Epithelial cell of esophagus (primary cell): ENCODE measurements around the gene PUM1.

Experiments
- DNase-seq: peaks from one replicate; pipeline ENCODE4 v3.0.0; 2010; ENCODE audit warnings: low read depth
- H3K4me3 ChIP-seq: 2 replicates; pipeline ENCODE4 v1.5.1; 2011; ENCODE audit warnings: mild to moderate bottlenecking, low read length, control low read depth
- CTCF ChIP-seq: IDR thresholded peaks from 2 replicates; pipeline ENCODE4 v1.5.1; 2011; ENCODE audit warnings: low read depth, mild to moderate bottlenecking, low read length, control low read depth, inconsistent platforms; ENCODE audit not compliant: insufficient read depth; ENCODE audit errors: missing control alignments

Gene PUM1

DNA sequence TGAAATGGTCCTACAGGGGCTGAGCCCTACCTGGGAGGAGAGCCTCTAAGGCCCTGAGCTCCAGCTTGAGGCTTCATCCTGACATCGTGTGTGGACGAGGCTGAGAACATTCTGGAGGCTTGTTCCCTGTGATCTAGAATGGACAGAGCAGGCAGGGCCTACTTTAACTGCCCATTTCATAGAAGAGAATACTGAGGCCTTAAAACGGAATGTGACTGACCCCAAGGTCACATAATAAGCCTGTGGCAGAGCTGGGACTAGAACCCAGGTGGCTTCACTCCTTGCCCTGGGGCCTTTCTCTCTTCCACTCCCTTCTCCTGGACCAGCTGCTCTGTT, 151.0 kb downstream of the PUM1 start:
- TF ChIP-seq CTCF, result no peak
- DNase-seq, result no peak
- no peak overlapping the region for H3K4me3 ChIP-seq

DNA sequence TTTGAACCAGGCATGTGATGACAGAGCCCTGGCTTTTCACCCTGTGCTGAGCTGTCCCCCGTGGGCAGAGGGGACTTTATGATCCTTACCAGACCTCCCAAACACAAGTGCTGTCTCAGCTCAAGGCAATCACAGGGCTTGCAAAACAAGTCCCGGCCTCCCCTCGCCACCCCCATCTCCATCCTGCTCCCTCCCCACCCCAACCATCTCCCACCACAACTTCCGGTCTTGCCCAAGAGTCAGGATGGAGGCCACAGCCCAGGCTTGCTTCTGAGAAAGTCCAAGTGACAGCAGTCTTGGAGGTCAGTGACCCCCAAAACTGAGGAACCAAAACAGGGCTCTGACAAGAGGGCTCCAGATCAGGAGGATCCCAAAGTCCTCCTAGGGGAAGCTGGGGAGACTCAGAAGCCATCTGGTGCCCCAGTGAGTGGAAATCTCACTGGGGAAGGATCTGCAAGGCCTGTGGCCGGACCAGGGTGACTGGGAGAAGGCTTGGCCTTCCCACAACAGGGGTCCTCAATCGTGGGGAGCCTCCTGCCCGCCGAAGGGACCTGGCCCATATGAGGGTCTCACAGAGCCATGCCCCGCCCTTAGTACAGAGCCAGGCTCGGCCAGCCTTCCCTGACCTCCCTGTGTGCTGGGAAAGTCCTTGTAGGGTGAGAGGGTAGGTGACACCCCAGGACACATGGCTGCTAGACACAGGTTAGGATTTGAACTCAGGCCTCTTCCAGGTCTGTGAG, 152.4 kb downstream of the PUM1 start:
- no peak for TF ChIP-seq CTCF
- DNase-seq, result no peak
- H3K4me3 ChIP-seq, result no peak overlapping the region

- no peak for TF ChIP-seq CTCF
- no peak overlapping the region for H3K4me3 ChIP-seq
- peak; percentile 22 for DNase-seq
Observed at GRCh38 chr1:30912224-30912623, 153.3 kb downstream of the PUM1 start.

DNA sequence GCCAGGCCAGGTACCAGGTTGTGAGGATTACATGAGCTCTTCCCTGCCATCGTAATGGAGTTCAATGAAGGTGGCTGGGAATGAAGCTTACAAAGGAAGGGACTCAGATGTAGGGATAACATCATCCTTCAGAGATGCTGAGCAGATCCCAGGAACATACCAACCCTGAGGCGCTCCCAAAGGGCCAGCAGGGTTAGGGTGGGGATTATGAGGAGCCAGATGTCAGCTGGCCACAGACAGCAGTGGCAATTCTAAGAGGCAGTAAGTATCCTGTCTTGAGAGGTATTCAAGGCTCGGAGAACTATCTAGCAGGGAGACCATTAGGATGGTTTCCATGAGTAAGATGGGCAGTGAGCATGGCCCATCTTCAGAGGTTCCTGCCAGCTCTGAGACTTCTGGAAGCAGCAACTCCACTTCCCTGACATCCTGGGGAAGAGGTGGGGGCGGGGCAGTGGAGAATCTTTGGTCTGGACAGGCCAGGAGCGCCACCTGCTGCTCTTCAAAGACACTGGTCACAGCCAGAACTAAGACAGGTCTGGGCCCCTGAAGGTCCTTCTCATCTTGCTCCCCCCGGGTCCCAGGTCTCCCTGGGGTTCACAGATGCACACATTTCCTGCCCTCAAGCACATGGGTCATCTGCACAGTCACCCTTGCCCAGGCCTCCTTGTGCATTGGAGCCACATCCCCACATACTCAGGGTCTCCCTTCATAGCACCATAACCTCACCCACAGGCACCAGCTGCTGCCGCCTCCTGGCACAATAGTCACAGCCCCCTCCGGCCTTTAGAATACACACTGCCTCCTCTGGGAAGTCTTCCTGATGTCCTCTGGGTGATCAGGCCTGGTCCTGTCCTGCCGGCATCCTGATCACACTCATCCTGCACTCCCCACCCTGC, 154.2 kb downstream of the PUM1 start:
- DNase-seq, result peak; percentile 85
- TF ChIP-seq CTCF, result peak; percentile 83
- no peak overlapping the region for H3K4me3 ChIP-seq

GRCh38 chr1:30909365-30910068, 156.0 kb downstream of the PUM1 start:
- no peak overlapping the region for H3K4me3 ChIP-seq
- DNase-seq, result no peak
- TF ChIP-seq CTCF, result no peak

DNA sequence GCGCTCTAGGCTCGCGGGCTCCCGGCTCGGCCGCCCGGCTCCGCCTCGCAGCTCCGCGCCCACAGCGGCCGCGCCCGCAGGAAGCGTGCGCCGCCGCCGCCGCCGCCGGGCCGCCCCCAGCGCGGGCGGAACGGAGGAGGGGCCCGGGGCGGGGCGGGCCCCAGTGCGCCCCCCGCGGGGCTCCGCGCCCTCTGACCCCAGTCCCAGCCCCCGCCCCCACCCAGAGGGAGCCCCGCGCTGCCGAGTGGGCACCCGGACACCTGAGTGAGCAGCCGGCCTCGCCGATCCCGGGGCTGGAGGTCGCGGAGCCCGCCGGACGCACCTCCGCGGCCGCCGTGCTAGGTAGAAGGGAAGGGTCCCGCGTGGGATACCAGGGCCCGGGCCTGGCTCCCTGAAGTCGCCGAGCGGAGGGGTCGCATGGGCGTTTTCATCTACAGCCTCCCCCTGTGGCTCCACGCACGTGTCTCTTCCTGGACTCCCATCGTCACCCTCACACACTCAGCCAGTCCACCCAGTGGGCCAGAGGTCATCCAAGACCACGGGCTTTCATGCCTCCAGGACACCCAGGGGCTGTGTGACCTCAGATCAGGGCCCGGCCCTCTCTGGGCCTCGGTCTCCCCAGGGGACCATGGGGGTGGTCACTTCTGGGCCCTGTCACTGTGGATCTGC, 156.7 kb downstream of the PUM1 start, which contains the start of gene SDC3:
Gene SDC3, minus strand, starts transcription at position 63 of the 669 bp plus-strand sequence. CDS start 172 bp downstream, outside the sequence.
- no peak for TF ChIP-seq CTCF
- H3K4me3 ChIP-seq, result peak within 1 kb of the TSS; percentile 32
- DNase-seq, result peak; percentile 60
